Liver (tissue), 3 donors: ENCODE measurements around the gene NBAS.

Source experiments
- FOXA1 ChIP-seq: IDR thresholded peaks from 2 replicates; pipeline ENCODE4 v1.6.1; 2016; ENCODE audit warnings: antibody characterized with exemption
- GABPA ChIP-seq, 2 donors: IDR thresholded peaks in 1 of 2; conservative IDR thresholded peaks in 1 of 2; 2 replicates each; pipeline ENCODE4 v1.6.1; 2016; ENCODE audit warnings: antibody characterized with exemption in 2 of 2, mild to moderate bottlenecking in 1 of 2, moderate library complexity in 1 of 2
- HNF4A ChIP-seq, 2 donors: conservative IDR thresholded peaks; 2 replicates each; pipeline ENCODE4 v1.6.1; 2016; ENCODE audit warnings: antibody characterized with exemption in 2 of 2, mild to moderate bottlenecking in 2 of 2
- JUND ChIP-seq, 2 donors: IDR thresholded peaks; 2 replicates each; pipeline ENCODE4 v1.6.1; 2016; ENCODE audit warnings: antibody characterized with exemption in 2 of 2
- NR2F2 ChIP-seq: IDR thresholded peaks from 2 replicates; pipeline ENCODE4 v1.6.1; 2016; ENCODE audit warnings: antibody characterized with exemption
- RAD21 ChIP-seq, 2 donors: IDR thresholded peaks; 2 replicates each; pipeline ENCODE4 v1.6.1; 2016; ENCODE audit warnings: antibody characterized with exemption in 2 of 2, mild to moderate bottlenecking in 2 of 2
- RXRA ChIP-seq, 2 donors: IDR thresholded peaks; 2 replicates each; pipeline ENCODE4 v1.6.1; 2017 to 2018; ENCODE audit warnings: antibody characterized with exemption in 2 of 2, mild to moderate bottlenecking in 1 of 2
- TAF1 ChIP-seq: conservative IDR thresholded peaks from 2 replicates; pipeline ENCODE4 v1.6.1; 2016; ENCODE audit warnings: antibody characterized with exemption, mild to moderate bottlenecking
- YY1 ChIP-seq: IDR thresholded peaks from 2 replicates; pipeline ENCODE4 v1.6.1; 2016; ENCODE audit warnings: antibody characterized with exemption, mild to moderate bottlenecking
- TF ChIP-seq, protein P1 (sequence below): IDR thresholded peaks from 2 replicates; pipeline ENCODE4 v1.6.1; 2016; ENCODE audit warnings: antibody characterized with exemption, mild to moderate bottlenecking
- TF ChIP-seq, protein P2 (sequence below): fragments of 150-350 bp; IDR thresholded peaks from 2 replicates; pipeline ENCODE4 v1.5.1; 2017; ENCODE audit warnings: improper control_type of control experiment, low read depth, low read length; ENCODE audit not compliant: missing input control
- TF ChIP-seq, protein P3 (sequence below): IDR thresholded peaks from 2 replicates; pipeline ENCODE4 v1.6.1; 2016; ENCODE audit warnings: antibody characterized with exemption
- donor health status: healthy.
- donor health status: healthy.

GRCh38 chr2:15198051-15198450, 363.1 kb downstream of the NBAS start:
- TF ChIP-seq GABPA (IDR thresholded peaks at IDR 0.05 in 1 of 2, conservative IDR thresholded peaks at IDR 0.05 in 1 of 2) (no peak), FOXA1 (no peak), TAF1 (no peak), YY1 (no peak), RXRA (IDR thresholded peaks at IDR 0.05) (no peak), RAD21 (IDR thresholded peaks at IDR 0.05) (no peak), HNF4A (conservative IDR thresholded peaks at IDR 0.05) (no peak), JUND (IDR thresholded peaks at IDR 0.05) (no peak), NR2F2 (no peak)
- TF ChIP-seq, protein P1, sequence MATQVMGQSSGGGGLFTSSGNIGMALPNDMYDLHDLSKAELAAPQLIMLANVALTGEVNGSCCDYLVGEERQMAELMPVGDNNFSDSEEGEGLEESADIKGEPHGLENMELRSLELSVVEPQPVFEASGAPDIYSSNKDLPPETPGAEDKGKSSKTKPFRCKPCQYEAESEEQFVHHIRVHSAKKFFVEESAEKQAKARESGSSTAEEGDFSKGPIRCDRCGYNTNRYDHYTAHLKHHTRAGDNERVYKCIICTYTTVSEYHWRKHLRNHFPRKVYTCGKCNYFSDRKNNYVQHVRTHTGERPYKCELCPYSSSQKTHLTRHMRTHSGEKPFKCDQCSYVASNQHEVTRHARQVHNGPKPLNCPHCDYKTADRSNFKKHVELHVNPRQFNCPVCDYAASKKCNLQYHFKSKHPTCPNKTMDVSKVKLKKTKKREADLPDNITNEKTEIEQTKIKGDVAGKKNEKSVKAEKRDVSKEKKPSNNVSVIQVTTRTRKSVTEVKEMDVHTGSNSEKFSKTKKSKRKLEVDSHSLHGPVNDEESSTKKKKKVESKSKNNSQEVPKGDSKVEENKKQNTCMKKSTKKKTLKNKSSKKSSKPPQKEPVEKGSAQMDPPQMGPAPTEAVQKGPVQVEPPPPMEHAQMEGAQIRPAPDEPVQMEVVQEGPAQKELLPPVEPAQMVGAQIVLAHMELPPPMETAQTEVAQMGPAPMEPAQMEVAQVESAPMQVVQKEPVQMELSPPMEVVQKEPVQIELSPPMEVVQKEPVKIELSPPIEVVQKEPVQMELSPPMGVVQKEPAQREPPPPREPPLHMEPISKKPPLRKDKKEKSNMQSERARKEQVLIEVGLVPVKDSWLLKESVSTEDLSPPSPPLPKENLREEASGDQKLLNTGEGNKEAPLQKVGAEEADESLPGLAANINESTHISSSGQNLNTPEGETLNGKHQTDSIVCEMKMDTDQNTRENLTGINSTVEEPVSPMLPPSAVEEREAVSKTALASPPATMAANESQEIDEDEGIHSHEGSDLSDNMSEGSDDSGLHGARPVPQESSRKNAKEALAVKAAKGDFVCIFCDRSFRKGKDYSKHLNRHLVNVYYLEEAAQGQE, result no peak
- TF ChIP-seq, protein P2, sequence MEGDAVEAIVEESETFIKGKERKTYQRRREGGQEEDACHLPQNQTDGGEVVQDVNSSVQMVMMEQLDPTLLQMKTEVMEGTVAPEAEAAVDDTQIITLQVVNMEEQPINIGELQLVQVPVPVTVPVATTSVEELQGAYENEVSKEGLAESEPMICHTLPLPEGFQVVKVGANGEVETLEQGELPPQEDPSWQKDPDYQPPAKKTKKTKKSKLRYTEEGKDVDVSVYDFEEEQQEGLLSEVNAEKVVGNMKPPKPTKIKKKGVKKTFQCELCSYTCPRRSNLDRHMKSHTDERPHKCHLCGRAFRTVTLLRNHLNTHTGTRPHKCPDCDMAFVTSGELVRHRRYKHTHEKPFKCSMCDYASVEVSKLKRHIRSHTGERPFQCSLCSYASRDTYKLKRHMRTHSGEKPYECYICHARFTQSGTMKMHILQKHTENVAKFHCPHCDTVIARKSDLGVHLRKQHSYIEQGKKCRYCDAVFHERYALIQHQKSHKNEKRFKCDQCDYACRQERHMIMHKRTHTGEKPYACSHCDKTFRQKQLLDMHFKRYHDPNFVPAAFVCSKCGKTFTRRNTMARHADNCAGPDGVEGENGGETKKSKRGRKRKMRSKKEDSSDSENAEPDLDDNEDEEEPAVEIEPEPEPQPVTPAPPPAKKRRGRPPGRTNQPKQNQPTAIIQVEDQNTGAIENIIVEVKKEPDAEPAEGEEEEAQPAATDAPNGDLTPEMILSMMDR, result no peak
- TF ChIP-seq, protein P3, sequence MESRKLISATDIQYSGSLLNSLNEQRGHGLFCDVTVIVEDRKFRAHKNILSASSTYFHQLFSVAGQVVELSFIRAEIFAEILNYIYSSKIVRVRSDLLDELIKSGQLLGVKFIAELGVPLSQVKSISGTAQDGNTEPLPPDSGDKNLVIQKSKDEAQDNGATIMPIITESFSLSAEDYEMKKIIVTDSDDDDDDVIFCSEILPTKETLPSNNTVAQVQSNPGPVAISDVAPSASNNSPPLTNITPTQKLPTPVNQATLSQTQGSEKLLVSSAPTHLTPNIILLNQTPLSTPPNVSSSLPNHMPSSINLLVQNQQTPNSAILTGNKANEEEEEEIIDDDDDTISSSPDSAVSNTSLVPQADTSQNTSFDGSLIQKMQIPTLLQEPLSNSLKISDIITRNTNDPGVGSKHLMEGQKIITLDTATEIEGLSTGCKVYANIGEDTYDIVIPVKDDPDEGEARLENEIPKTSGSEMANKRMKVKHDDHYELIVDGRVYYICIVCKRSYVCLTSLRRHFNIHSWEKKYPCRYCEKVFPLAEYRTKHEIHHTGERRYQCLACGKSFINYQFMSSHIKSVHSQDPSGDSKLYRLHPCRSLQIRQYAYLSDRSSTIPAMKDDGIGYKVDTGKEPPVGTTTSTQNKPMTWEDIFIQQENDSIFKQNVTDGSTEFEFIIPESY, result no peak
